GM12878 (cell line): Measurements from ENCODE around the gene UNC93B1. TPM values are rescaled to one million over a fixed set of nuclear protein-coding genes. Genes with fewer than 3 reads are reported as not detected.

ENCODE experiments used
- ATAC-seq: fragments of 200-7000 bp; cut with Tn5 transposase; 3 replicates; pipeline ENCODE4 v1.9.1; 2020; ENCODE audit warnings: mild to moderate bottlenecking, moderate library complexity
- BruUV-seq: library from RNA; stranded (reverse); fragments of 400-500 nt; replicated peaks from 2 replicates; lab custom pipeline; 2021; lab: Mats Ljungman, UMichigan
- CTCF ChIA-PET: fragments of 300-600 bp; sonication (Branson Sonifier 250); formaldehyde crosslinking; extraction: SDS; loops from one replicate; lab custom pipeline; 2021; ENCODE audit warnings: inconsistent platforms; lab: Yijun Ruan, JAX
- POLR2A ChIA-PET: fragments of 350-600 bp; formaldehyde crosslinking; extraction: SDS; loops from one replicate; lab custom pipeline; 2021; ENCODE audit warnings: inconsistent platforms; lab: Charles Lee
- RAD21 ChIA-PET: fragments of 300-600 bp; sonication (Branson Sonifier 250); formaldehyde crosslinking; loops from one replicate; lab custom pipeline; 2023; ENCODE audit warnings: antibody characterized with exemption; ENCODE audit not compliant: unreplicated experiment; lab: Charles Lee
- SMC1A ChIA-PET: fragments of 300-600 bp; sonication (Branson Sonifier 250); formaldehyde crosslinking; loops from one replicate; lab custom pipeline; 2023; ENCODE audit not compliant: unreplicated experiment, uncharacterized antibody; lab: Charles Lee
- DNase-seq: peaks from one replicate; pipeline ENCODE4 v3.0.0-alpha.2; 2011; ENCODE audit warnings: low read depth, low spot score
- FAIRE-seq: peaks from 3 replicates; lab custom pipeline; 2011; peaks lifted over from hg19 to GRCh38; lab: Jason Lieb, UNC
- H2AFZ ChIP-seq: 2 replicates; pipeline ENCODE4 v1.6.0; 2011; ENCODE audit warnings: low read depth, low read length, control low read depth; ENCODE audit not compliant: control insufficient read depth
- H3K27ac ChIP-seq: 2 replicates; pipeline ENCODE4 v1.5.1; 2011; ENCODE audit warnings: control low read depth; ENCODE audit not compliant: control insufficient read depth, insufficient read depth
- H3K27me3 ChIP-seq, 2 experiments: replicated peaks in 1 of 2; 2 replicates each; pipeline versions ENCODE4 v1.6.0 to v1.6.1; 2011; ENCODE audit warnings: low read length in 1 of 2; ENCODE audit not compliant: control insufficient read depth in 2 of 2, insufficient read depth in 2 of 2
- H3K36me3 ChIP-seq, 2 experiments: 2 replicates each; pipeline ENCODE4 v1.5.1; 2011; ENCODE audit warnings: low read length in 1 of 2; ENCODE audit not compliant: control insufficient read depth in 2 of 2, insufficient read depth in 2 of 2
- H3K4me1 ChIP-seq: 2 replicates; pipeline ENCODE4 v1.6.1; 2011; ENCODE audit warnings: mild to moderate bottlenecking, low read length, moderate library complexity, mixed read lengths; ENCODE audit not compliant: control insufficient read depth, insufficient read depth
- H3K4me2 ChIP-seq: 2 replicates; pipeline ENCODE4 v1.6.0; 2011; ENCODE audit warnings: control low read depth; ENCODE audit not compliant: control insufficient read depth, insufficient read depth
- H3K4me3 ChIP-seq: fragments of 200-600 bp; sonication (generic); 2 replicates; pipeline ENCODE4 v1.5.1; 2016
- H3K79me2 ChIP-seq: 2 replicates; pipeline ENCODE4 v1.6.0; 2011; ENCODE audit warnings: low read length; ENCODE audit not compliant: control insufficient read depth, insufficient read depth
- H3K9ac ChIP-seq: 2 replicates; pipeline ENCODE4 v1.8.0; 2011; ENCODE audit warnings: low read length, control low read depth, mixed read lengths; ENCODE audit not compliant: control insufficient read depth, insufficient read depth
- H3K9me3 ChIP-seq: replicated peaks from 3 replicates; pipeline ENCODE4 v1.5.1; 2011; ENCODE audit warnings: mild to moderate bottlenecking, low read length; ENCODE audit not compliant: control insufficient read depth, insufficient read depth
- H4K20me1 ChIP-seq: 2 replicates; pipeline ENCODE4 v1.6.0; 2011; ENCODE audit not compliant: control insufficient read depth, insufficient read depth
- CBX3 ChIP-seq: fragments of 200-600 bp; sonication (generic); IDR thresholded peaks from 2 replicates; pipeline ENCODE4 v1.6.1; 2016; ENCODE audit warnings: low read depth, borderline replicate concordance
- CEBPB ChIP-seq, 2 experiments: fragments of 150-350 bp in 1 of 2; IDR thresholded peaks; 2 replicates each; pipeline ENCODE4 v1.6.1; 2012 to 2014; ENCODE audit warnings: low read depth in 2 of 2, low read length in 2 of 2, borderline replicate concordance in 1 of 2, inconsistent platforms in 1 of 2
- CEBPZ ChIP-seq: fragments of 150-350 bp; IDR thresholded peaks from 2 replicates; pipeline ENCODE4 v1.6.1; 2016; ENCODE audit warnings: low read depth, low read length
- CREB1 ChIP-seq: IDR thresholded peaks from 2 replicates; pipeline ENCODE4 v1.6.1; 2012; ENCODE audit warnings: low read depth, mild to moderate bottlenecking, inconsistent platforms
- HDAC6 ChIP-seq: fragments of 200-600 bp; sonication (generic); IDR thresholded peaks from one replicate; pipeline ENCODE4 v1.8.0; 2017; ENCODE audit warnings: antibody characterized with exemption; ENCODE audit not compliant: unreplicated experiment
- IKZF1 ChIP-seq: fragments of 450-650 bp; conservative IDR thresholded peaks from 2 replicates; pipeline ENCODE4 v1.6.1; 2017; ENCODE audit warnings: antibody characterized with exemption, mild to moderate bottlenecking
- JUND ChIP-seq: IDR thresholded peaks from 2 replicates; pipeline ENCODE4 v1.6.1; 2012; ENCODE audit warnings: low read depth, mild to moderate bottlenecking, low read length, improper control_type of control experiment, moderate library complexity
- MEF2B ChIP-seq: fragments of 450-650 bp; IDR thresholded peaks from 2 replicates; pipeline ENCODE4 v1.6.1; 2018; ENCODE audit warnings: mild to moderate bottlenecking, moderate library complexity; ENCODE audit not compliant: partially characterized antibody, poor library complexity, severe bottlenecking
- NBN ChIP-seq: fragments of 450-650 bp; IDR thresholded peaks from 2 replicates; pipeline ENCODE4 v1.6.1; 2016
- PAX5 ChIP-seq: IDR thresholded peaks from 2 replicates; pipeline ENCODE4 v1.6.1; 2011; ENCODE audit warnings: low read depth, low read length, borderline replicate concordance
- PML ChIP-seq: IDR thresholded peaks from 2 replicates; pipeline ENCODE4 v1.6.1; 2012; ENCODE audit warnings: low read length, inconsistent platforms
- REST ChIP-seq: IDR thresholded peaks from 2 replicates; pipeline ENCODE4 v1.6.1; 2012; ENCODE audit warnings: mild to moderate bottlenecking, low read depth, low read length
- SIN3A ChIP-seq: IDR thresholded peaks from 2 replicates; pipeline ENCODE4 v1.6.1; 2012; ENCODE audit warnings: low read depth, low read length, improper control_type of control experiment
- SRF ChIP-seq, 2 experiments: IDR thresholded peaks; 2 replicates each; pipeline ENCODE4 v1.6.1; 2011; ENCODE audit warnings: low read depth in 2 of 2, low read length in 2 of 2, mild to moderate bottlenecking in 1 of 2, moderate library complexity in 1 of 2
- SUPT20H ChIP-seq: IDR thresholded peaks from 2 replicates; pipeline ENCODE4 v1.6.1; 2011; ENCODE audit warnings: low read depth, mild to moderate bottlenecking, low read length, moderate library complexity, borderline replicate concordance; ENCODE audit not compliant: control insufficient read depth
- TCF12 ChIP-seq: IDR thresholded peaks from 2 replicates; pipeline ENCODE4 v1.6.1; 2011; ENCODE audit warnings: low read depth, mild to moderate bottlenecking, low read length
- WGBS: methylation state at CpG from one replicate; pipeline ENCODE4 v1.1.6; 2016; ENCODE audit warnings: low lambda C conversion rate; ENCODE audit not compliant: insufficient replicate concordance, insufficient coverage; ENCODE audit errors: missing lambda C conversion rate; 5-methylcytosine and 5-hydroxymethylcytosine counted together
- in situ Hi-C: fragments of 300-500 bp; cut with MboI; formaldehyde crosslinking; loops from 9 replicates; pipeline ENCODE4 v1.14.3; 2018; ENCODE audit warnings: mixed read lengths
- intact Hi-C: fragments of 100-400 bp; cut with micrococcal nuclease; formaldehyde crosslinking; loops from one replicate; pipeline ENCODE4 v1.14.2; 2022; ENCODE audit not compliant: unreplicated experiment
- polyA plus RNA-seq, 11 experiments: library from polyadenylated mRNA; depleted of rRNA in 4 of 11; unstranded in 6 of 11; stranded (reverse) in 5 of 11; fragments of >200 nt; fragmentation: Nextera tagmentation in 4 of 11; fragmentation: Illumina TruSeq in 1 of 11; extraction: Ambion mirVana in 4 of 11; extraction: Trizol in 1 of 11; gene quantifications; 1 replicate in 1 of 11; 2 replicates in 10 of 11; pipeline versions ENCODE4 v1.2.1 to v1.2.3, GENCODE V29; 2011 to 2016; ENCODE audit warnings: inconsistent platforms in 2 of 11, missing spikeins in 2 of 11, low read depth in 1 of 11
- total RNA-seq, 4 experiments: library from RNA; depleted of rRNA in 3 of 4; stranded (reverse); fragments of >200 nt in 3 of 4; fragmentation: Illumina TruSeq in 1 of 4; extraction: Trizol in 1 of 4; gene quantifications; 2 replicates each; pipeline versions ENCODE4 v1.2.1 to v1.2.3, GENCODE V29; 2013 to 2021

The UNC93B1 gene
- total and polyA plus RNA-seq, 10 of the 15 experiments (the other 5 are each of a cell fraction or from before 2014, with no cell fraction given) = 1.3 to 79.7 (median 36.3) TPM

GRCh38 chr11:68040101-68040956, 36.4 kb upstream of the UNC93B1 start:
- peak overlapping the region; percentile 99 for H3K4me3 ChIP-seq
- DNase-seq (peak; percentile 21), FAIRE-seq (no peak), ATAC-seq (peak; percentile 68)
- WGBS = under 1% methylated on average over 20 of the region's 22 CpGs
- H3K9ac ChIP-seq = peak overlapping the region; percentile 79
- in situ Hi-C loops = no loop called here
- intact Hi-C loops = no loop called here
- ChIA-PET RAD21 (interaction anchor here (0.6 to 4.3 kb wide), 4 partner anchors 33 to 773 kb away, joined by 3 to 23 read pairs (median 4); no protein-coding TSS in a partner anchor), CTCF (interaction anchor here (0.6 to 1.6 kb wide), 6 partner anchors 36 to 217 kb away, joined by 3 to 7 read pairs (median 3); no protein-coding TSS in a partner anchor), POLR2A (interaction anchor here (0.6 to 3.4 kb wide), 11 partner anchors 10 to 478 kb away, joined by 3 to 21 read pairs (median 3); partner anchors contain the start of genes C11orf24 and NDUFS8), SMC1A (interaction anchor here (1.5 to 3.0 kb wide), 3 partner anchors 38 to 164 kb away, joined by 5 to 19 read pairs (median 6); no protein-coding TSS in a partner anchor)
- H3K4me2 ChIP-seq = peak overlapping the region; percentile 84
- H4K20me1 ChIP-seq = no peaks in the 10 kb centered on the region; the same call in 1 of the 2 replicates
- peak overlapping the region; percentile 91 for H3K27ac ChIP-seq
- BruUV-seq = TSS peak; percentile 47
- H2AFZ ChIP-seq = peak overlapping the region; percentile 5; the same call in 1 of the 2 replicates
- peaks cover 10 to 24% of the 10 kb centered on the region in 2 experiments; a peak in 3 of 4 replicates for H3K36me3 ChIP-seq
- no peaks in the 10 kb centered on the region for H3K27me3 ChIP-seq
- H3K9me3 ChIP-seq = no peaks in the 10 kb centered on the region
- peaks cover 13% of the 10 kb centered on the region for H3K4me1 ChIP-seq
- H3K79me2 ChIP-seq = peaks cover 46% of the 10 kb centered on the region
- TF ChIP-seq NBN (peak; percentile 59; the same call in 1 of the 2 replicates), SRF (IDR thresholded peaks at IDR 0.05; ENCODE audit: low read depth in 2 of 2, low read length in 2 of 2) (no peak; a peak in 1 of 4 replicates), MEF2B (peak; percentile 97), HDAC6 (no peak), TCF12 (peak; percentile 93), CREB1 (no peak), CBX3 (no peak), JUND (no peak), SUPT20H (no peak), SIN3A (no peak; the same call in 1 of the 2 replicates), IKZF1 (peak; percentile 78), CEBPZ (no peak), PML (no peak), REST (no peak), CEBPB (IDR thresholded peaks at IDR 0.05; ENCODE audit: borderline replicate concordance in 1 of 2, low read depth in 2 of 2, low read length in 2 of 2) (no peak), PAX5 (no peak)
